NCI-H69 (cell line): Measurements from ENCODE around the gene PEX10.
"Not testable (repeated sequence)": the region's sequence is repeated elsewhere in the genome, so short reads cannot be mapped to it uniquely, and the experiment has no call there.

Source experiments
- DNase-seq: peaks from one replicate; lab custom pipeline; 2025; lab: John Stamatoyannopoulos, UW

PEX10 gene

DNA sequence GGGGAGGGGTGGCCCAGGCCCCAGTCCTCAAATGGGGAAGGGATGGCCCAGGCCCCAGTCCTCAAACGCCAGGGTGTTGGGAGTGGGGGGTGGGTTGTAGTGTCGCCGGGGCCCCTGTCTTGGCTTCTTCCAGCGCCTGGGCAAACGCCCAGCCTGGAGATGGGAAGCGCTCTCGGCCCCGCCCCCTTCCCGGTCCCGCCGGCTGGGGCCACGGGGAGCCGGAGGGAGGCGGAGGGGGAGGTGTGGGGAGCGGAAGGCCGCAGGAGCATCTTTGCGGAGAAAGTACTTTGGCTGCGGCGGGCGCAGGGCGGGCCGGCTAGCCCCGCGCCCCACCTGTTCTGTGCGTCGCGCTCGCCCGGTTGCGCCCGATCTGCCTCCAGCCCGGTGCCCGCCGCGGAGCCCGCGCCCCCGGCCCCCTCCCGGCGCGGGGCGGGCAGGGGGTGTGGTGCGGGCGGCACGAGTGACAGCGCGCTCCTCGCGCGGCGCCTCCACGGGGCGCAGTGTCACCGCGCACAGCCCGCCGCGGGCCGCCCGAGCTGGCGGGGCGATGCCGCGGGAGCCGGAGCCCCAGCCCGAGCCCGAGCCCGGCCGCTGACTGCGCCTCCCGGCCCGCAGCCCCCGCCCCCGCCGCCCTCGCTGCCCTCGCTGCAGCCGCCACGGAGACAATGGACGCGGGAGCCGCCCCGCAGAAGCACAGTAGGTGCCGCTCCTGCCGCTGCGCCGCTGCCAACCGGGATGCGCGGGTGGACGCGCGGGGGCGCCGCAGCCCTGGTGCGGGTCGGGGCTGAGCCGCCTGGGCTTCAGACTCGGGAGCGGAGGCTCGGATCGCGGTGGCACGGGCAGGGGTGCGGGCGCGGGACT is 31.1 kb upstream of the PEX10 start:
- DNase-seq = peak; percentile 54

DNA sequence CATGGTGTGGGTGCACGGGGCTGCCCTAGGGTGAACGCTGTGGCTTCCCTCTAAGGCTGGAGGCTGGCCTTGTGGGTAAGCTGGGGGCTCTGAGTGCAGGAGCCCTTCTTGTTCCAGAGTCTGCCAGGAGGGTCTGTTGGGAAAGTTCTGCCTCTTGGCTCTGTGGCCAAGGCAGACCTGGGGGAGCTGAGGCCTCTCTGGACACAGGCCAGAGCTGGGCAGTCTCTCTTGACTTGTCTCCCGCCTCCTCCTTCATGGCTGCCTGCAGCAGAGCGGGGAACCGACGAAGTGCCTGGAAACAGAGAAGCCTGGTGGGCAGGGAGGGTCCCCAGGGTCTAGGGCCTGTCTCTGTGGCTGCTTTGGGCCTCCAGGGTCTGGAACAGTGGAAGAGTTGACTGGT is 30.3 kb upstream of the PEX10 start:
- DNase-seq = no peak

DNA sequence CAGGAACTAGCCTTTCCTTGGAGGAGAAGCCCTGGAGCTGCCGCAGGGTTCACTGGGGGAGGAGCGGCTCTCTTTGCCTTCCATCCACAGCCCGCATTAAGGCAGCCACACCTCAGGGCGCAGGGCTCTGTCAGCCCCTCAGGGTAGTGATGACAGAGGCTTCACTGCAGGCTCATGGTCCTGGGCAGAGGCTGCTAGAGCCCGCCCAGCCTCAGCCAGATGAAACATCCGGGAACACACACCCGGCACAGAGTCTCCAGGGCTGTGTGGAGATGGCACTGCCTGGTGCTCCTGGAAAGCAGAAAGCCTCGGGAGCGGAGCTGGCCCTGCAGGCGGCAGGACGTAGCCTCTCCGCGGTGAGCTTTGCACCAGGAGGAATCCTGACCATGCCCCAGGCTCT is 29.4 kb upstream of the PEX10 start:
- DNase-seq = no peak

DNA sequence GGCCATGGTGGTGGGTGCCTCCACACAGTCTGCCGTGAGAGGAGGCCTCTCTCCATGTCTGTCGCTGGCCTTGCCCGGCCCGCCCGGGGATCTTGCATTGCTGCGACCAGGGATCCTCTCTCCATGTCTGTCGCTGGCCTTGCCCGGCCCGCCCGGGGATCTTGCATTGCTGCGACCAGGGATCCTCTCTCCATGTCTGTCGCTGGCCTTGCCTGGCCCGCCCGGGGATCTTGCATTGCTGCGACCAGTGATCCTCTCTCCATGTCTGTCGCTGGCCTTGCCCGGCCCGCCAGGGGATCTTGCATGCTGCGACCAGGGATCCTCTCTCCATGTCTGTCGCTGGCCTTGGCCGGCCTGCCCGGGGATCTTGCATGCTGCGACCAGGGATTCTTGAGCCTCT is 28.0 kb upstream of the PEX10 start:
- not testable (repeated sequence) for DNase-seq

DNA sequence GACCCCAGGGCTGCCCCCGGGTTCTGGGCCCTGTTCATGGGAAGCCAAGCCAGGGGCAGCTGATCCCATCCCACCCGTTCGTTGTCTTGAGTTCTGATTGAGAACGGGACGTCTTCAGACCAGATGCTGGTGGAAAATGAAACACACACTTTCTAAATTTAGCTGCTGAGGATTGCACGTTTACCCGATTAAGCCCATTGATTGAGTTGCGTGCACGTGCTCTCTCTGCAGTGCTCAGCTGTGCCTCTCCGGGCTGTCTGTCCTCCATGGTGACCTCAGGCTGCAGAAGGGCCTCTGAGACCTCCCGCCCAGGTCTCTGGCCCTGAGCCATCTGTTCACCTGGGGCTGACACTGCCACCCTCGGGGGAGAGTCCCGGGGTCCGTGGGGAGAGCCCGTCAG is 27.0 kb upstream of the PEX10 start:
- DNase-seq = no peak

DNA sequence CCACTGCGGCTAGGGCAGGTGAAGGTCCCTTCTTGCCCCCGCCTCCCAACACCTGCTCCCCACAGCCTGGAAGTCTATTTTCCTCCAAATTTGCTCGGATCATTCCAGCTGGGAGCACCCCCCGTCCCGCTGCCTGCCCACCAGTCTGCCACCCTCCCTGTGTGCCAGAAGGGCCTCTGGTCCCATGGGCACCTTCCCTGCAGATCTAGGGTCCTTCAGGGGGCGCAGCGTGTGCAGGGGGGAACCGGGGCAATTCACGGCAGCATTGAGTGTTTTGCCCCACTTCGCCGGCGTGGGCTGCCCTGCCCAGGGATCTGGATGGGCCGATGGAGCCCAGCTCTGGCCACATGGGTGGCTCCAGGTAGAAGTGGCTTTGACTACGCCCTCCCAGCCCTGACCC is 26.3 kb upstream of the PEX10 start:
- DNase-seq = no peak

DNA sequence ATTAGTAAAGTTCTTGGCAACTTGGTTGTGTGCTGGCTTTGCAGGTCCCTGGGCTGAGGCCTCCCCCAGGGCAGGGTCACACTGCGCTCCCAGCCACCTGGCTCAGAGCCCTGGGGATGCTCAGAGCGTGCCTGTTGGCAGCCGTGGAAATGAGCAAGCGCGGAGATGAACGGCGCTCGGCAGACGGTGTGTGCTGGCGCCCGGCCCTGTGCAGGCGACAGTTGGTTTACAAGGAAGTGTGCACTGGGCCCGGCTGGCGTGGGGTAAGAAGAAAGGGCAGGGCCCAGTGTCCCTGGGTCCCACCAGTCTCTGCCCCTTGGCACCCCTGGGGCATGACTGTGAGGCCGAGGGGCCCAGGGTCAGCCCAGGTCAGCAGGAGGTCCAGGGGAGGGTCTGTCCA is 25.7 kb upstream of the PEX10 start:
- DNase-seq = peak; percentile 32

DNA sequence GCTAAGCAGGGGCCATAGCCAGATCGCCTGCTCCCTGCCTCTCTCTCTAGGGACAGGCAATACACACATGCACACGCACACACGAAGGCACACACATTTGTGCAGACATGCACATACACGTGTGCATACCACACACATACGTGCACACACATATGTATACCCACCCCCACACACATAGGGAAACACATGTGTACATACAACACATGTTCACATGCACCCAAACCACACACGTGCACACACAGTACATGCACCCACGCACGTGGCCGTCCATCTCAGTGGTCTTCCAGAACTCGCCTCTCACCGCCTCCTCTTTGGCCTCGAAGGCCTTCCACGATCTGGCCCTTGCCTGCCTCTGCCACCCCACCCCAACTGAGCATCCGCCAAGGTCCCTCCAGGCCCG is 25.3 kb upstream of the PEX10 start:
- no peak for DNase-seq

DNA sequence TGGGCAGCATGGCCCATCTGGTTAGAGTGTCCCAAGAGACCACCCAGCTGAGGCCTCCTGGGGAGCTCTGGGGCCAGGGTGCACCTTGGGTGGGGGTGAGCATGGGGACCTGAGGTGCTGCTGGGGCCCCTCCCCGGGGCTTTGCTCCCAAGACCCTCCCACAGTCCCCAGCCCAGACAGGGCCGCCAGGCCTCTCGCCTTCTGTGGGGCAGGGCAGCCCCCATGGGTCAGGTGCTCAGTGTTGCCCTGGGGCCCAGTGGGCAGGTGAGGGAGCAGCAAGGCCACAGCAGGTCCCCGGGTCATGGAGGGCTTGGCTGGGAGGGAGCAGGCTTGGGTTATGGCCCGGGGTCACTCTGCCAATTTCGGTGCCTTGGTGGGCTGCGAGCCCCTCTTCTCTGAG is 24.5 kb upstream of the PEX10 start:
- no peak for DNase-seq

DNA sequence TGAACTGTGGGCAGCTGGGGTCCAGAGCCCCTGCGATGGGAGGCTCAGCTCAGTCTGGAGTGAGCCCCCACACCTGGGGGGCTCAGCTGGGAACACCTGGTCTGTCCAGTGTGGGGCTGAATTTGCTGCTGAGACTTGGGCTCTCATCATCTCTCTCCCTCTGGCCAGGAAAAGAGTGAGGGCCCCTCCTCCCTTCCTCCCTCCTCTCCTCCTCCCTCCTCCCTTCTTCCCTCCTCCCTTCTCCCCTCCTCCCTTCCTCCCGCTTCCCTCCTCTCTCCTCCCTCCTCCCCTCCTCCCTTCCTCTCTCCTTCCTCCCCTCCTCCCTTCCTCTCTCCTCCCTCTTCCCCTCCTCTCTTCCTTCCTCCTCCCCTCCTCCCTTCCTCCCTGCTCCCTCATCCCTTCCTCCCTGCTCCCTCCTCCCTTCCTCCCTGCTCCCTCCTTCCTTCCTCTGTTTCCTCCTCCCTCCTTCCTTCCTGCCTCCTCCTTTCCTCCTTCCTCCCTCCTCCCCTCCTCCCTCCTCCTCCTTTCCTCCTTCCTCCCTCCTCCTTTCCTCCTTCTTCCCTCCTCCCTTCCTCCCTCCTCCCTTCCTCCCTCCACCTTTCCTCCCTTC is 23.5 kb upstream of the PEX10 start:
- no peak for DNase-seq

DNA sequence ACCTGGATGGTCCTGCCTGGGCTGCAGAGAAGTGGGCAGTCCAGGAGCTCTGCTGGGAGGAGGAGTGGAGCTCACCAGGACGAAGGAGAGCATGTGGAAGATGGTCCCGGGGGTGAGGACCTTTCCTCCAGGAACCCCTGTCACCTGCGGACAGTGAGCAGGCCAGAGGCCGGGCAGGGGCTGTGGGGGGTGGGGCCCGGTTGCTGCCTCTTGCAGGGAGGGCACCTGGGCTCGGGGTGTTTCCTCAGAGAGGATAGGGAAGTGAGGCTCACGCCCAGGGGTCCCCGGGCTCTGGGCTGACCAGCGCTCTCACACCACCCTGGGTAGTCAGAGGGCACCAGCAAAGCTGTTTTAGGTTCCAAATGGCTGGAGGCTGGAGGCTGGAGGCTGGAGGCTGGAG is 22.7 kb upstream of the PEX10 start:
- no peak for DNase-seq

DNA sequence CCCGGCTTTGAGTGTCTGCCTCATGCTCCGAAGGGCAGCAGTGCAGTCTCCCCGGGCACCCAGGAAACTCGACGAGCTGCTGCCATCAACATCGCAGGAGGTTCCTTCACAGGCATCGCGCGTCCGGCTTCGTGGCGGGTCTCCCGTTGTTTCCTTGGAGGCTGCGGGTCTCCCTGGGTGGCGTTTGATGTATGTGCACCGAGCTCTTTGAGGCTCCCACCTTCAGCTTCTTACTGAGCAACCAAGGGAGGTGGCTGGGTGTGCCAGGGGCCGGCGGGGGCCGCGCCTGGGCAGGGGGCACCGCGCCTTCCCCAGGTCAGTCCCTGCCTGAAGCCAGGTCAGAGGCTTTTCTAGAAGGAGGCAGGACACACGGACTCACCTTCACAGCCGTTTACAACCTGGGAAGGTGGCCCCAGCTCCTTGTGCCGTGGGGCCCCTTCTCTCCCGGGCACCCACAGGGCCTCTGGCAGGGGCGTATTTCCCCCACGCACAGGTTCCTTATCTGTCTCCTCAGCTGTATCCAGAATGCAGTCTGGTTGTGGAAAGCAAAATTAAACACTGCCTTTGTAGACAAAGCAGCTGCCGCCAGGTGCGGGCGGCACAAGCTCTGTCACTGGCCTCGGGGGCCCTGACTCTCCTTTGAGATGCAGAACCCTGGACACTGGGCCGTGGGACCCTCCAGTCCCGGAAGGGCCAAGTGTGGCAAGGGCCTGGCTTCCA is 21.7 kb upstream of the PEX10 start:
- no peak for DNase-seq

DNA sequence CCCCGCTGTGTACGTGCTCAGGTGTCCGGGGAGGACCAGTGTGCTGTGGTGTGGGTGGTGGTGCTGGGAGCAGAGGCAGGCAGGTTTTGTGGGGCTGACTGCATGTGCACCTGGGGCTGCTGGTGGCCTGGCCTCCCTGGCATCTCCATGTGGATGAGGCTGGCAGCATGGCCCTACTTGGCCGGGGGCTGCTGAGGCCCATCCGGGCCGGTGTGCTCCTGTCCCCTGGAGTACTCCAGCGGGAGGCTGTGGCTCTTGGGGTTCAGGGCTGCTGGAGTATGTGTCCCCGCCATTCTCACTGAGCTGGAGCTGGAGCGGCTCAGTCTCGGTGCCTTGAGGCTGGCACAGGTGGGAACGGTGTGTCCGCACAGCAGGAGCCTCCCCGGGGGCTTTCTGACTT is 20.8 kb upstream of the PEX10 start:
- no peak for DNase-seq

DNA sequence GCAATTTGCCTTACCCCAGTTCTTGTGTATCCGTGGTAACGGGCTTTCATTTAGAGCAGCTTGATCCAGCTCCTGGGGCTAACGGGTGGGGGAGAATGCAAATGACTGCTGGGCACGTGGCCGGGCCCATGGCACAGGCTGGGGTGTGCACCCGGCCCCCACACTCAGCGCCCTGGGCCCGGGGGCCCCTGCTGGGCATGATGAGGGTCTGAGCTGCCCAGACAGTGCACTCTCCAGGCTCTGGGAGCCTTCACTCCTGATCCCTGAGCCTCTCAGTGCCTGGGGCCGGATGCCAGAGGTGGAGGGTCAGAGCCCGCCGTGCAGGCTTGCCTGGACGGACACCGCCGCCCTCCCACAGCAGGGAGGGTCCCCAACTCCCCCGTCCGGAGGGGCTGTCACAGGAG is 20.1 kb upstream of the PEX10 start:
- peak; percentile 19 for DNase-seq

DNA sequence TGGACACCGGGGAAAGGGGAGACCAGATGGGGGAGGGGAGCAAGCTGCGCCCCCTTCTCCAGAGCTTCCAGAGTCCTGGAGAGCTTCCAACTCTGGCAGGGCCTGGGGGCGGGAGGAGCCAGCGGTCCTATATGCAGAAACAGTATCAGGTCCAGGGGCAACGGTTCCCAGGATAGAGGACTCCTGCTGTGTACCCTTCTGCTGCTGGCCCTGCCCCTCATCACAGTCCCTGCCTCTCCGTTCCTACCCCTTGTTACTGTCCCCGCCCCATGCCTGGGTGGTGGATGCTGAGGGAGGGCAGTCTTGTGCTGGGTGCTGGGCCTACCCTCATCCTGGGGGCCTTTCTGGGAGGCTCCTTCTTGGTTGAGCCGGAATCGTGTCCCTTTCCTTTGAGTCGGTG is 19.2 kb upstream of the PEX10 start:
- DNase-seq = peak; percentile 51

DNA sequence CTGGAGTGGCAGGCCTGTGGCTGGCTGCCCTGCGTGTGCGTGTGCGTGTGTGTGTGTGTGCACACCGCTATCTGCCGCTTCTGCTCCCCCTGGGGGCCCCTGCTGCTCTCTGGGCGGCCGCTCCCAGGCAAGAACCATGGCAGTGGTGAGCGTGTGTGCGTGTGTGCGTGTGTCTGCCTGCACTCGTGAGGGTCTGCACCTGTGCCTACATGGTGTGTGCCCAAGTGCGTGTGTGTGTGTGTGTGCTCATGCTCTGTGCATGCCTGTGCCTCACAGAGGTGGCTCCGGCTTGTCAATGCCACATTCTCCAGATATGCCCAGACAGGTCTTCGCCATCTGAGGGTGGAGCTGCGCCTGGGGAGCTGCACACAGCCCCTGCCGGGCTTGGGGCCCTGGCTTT is 18.7 kb upstream of the PEX10 start:
- DNase-seq = no peak

DNA sequence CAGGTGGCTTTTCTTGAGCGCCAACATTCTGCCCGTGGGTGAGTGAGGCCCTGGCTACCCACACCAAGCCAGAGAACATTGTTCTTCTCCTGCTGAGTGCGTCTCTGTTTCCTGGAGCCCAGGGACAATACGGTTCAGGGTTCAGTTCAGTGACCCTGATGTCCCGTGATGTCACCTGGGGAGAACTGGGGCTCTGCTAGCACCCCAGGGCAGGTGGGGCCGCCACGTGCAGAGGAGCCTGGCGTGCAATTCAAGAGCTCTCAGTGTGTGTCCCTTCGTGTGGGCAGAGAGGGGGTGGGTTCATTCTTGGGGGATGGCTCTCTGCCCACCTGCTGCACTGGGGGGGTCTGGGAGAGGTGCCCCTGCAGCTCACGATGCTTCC is 18.2 kb upstream of the PEX10 start:
- DNase-seq = no peak

DNA sequence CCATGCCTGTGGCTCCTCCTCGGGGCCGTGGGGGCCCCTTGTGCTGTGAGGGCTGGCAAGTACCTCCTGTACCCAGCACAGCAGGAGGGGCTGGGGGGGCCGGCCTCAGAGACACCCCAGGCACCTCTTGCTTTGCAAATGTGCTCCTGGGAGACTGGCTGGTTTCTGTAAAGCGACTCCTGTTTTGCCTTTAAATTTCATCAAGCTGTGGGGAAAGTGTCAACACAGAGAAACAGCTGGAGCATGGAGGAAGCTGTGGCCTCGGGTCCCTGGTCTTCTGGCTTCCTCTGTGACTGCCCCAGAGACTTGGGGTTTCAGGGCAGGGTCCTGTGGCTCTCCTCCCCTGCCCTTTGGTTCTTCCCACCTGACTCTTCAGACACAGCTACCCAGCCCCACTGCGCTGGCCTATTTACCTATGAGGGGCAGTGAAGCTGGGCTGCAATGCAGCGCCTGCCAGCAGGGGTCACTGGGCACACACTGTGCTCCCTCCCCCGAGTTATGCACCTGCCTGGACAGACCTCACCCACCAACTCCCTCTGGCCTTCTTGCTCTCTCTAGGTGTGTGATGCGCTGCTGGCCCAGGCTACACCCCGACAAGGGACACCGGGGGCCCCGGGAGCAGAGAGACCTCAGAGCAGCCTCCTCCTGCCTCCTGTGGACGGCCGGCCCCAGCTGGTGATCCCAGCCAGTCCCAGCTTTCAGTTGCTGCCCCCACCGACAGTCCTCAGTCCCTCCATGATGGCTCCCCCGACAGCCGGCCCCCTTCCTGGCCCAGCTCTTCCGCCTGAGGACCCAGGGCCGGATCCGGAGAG is 17.6 kb upstream of the PEX10 start:
- no peak for DNase-seq

DNA sequence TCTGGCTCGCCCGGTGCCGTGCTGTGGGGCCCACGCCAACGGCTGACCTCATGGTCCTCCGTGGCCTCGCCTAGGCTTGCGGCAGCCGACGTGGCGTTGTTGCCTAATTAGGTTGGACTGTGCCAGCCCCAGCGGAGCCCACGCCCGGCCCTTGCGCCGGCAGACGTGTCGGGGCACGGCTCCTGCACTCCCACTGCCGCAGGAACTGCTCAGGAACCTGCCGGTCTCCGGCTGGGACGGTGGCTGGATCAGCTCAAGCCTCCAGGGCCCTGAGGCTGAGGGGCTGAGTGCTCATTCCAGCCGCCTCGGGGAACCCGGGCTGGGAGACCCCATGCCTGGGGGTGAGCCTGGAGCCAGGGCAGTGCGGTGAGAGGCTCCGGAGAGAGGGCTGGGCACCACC is 16.1 kb upstream of the PEX10 start:
- DNase-seq = no peak

DNA sequence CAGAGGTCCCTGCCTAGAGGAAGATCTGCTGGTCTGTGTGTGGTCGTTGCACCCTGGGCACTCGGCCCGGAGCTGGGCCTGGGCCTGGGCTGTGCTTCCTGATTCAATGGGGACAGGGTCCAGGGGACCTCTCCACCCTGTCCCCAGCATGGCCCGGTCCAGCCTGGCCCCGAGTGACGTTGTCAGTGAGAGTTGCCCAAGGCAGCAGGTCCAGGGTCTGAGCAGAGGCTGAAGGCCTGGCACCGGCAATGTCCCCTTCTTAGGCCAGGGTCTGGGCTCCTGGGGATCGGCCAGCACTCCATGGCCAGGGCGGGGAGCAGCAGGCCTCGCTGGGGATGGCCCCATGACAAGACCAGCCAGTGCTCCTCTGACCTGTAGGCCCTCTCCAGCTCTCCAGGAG is 15.6 kb upstream of the PEX10 start:
- no peak for DNase-seq

DNA sequence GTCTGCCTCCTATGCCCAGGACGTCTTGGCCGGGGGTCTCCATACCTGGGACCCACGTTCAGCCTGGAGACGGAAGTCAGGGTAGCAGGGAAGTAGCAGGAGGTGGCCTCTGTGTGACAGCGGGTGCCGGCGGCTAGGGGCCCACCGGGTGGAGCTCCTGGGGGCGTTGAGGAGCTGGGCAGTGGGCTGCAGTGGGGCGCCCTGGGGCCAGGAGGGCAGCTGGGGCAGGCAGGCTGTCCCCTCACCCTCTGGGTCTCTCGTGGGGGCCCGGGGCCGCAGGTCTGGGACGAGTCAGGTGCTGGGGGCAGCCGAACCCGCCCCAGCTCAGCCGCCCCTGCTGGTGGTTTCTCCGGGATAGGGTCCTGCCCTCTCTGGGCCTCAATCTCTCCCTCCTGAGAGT is 14.7 kb upstream of the PEX10 start:
- DNase-seq = no peak

DNA sequence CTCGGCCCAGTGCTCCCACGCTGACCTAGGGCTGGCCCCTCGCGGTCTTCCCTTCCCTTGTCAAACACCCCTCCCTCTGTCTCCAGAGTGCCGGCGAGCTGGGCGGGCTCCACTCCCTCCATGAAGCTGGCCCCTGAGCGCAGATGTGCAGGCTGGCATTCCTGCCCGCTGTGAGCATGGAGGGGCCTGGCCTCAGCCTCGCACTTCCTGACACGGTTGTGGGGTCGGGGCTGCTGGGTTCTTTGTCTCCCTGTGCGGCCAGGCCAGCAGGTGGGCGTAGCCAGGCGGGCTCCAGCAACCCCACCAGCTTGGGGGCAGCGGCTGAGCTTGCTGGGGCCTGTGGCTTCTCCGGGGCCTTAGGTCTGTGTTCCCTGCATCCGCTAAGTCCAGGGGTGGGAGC is 14.2 kb upstream of the PEX10 start:
- DNase-seq = no peak
